OCI-LY7 (cell line): ENCODE measurements around the gene SYNPO.

Experiments used
- EZH2phosphoT487 ChIP-seq: fragments of 200-600 bp; sonication (generic); IDR thresholded peaks from 2 replicates; pipeline ENCODE4 v1.6.1; 2018; ENCODE audit warnings: low read depth, borderline replicate concordance, mild to moderate bottlenecking, mixed run types, antibody characterized with exemption, low read length, moderate library complexity, mixed read lengths
- TF ChIP-seq, protein P1 (sequence below): fragments of 200-600 bp; sonication (generic); conservative IDR thresholded peaks from 2 replicates; pipeline ENCODE4 v1.5.1; 2014; ENCODE audit warnings: mild to moderate bottlenecking, antibody characterized with exemption, low read length, moderate library complexity, mixed read lengths

DNA sequence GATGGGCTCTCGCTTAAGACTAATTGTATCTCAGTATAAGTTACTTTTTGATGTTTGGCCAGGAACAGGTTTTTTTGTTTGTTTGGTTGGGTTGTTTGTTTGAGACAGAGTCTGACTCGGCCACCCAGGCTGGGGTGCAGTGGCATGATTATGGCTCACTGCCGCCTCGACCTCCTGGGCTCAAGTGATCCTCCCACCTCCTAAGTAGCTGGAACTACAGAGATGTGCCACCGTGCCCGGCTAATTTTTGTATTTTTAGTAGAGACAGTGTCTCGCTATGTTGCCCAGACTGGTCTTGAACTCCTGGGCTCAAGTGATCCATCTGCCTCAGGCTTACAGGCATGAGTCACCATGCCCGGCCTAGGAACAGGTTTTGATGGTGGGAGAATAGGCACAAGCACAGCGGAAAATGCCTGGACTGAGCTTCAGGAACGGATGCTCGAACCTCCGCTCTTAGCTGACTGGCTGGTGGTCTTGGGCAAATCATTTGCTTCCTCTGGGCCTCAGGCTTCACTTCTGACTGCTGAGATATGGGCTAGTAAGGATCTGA lies 11.4 kb upstream of the SYNPO start:
- TF ChIP-seq, protein P1, sequence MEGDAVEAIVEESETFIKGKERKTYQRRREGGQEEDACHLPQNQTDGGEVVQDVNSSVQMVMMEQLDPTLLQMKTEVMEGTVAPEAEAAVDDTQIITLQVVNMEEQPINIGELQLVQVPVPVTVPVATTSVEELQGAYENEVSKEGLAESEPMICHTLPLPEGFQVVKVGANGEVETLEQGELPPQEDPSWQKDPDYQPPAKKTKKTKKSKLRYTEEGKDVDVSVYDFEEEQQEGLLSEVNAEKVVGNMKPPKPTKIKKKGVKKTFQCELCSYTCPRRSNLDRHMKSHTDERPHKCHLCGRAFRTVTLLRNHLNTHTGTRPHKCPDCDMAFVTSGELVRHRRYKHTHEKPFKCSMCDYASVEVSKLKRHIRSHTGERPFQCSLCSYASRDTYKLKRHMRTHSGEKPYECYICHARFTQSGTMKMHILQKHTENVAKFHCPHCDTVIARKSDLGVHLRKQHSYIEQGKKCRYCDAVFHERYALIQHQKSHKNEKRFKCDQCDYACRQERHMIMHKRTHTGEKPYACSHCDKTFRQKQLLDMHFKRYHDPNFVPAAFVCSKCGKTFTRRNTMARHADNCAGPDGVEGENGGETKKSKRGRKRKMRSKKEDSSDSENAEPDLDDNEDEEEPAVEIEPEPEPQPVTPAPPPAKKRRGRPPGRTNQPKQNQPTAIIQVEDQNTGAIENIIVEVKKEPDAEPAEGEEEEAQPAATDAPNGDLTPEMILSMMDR: no peak
- no peak for TF ChIP-seq EZH2phosphoT487
